NCI-H1417 (cell line): ENCODE measurements around the gene FER.
"Not testable (repeated sequence)": the region's sequence is repeated elsewhere in the genome, so short reads cannot be mapped to it uniquely, and the experiment has no call there.

Experiments used
- DNase-seq, 3 experiments: peaks; one replicate each; lab custom pipeline; 2025; lab: John Stamatoyannopoulos, UW

Gene FER

GRCh38 chr5:108966910-108967309 is 219.2 kb downstream of the FER start:
- DNase-seq, result no peak

- DNase-seq, result no peak
These were observed 226.9 kb downstream of the FER start for GRCh38 chr5:108974594-108974993.

GRCh38 chr5:108975697-108976096 is 228.0 kb downstream of the FER start:
- DNase-seq, result no peak

- DNase-seq, result no peak
These were observed 235.9 kb downstream of the FER start for GRCh38 chr5:108983461-108984092.

GRCh38 chr5:108989761-108990392 is 242.2 kb downstream of the FER start:
- DNase-seq, result no peak

GRCh38 chr5:108992396-108993085 is 244.8 kb downstream of the FER start:
- not testable (repeated sequence) for DNase-seq

- not testable (repeated sequence) for DNase-seq
These were observed 245.7 kb downstream of the FER start for GRCh38 chr5:108993440-108993839.

GRCh38 chr5:108997720-108998119 is 250.0 kb downstream of the FER start:
- DNase-seq, result no peak

- no peak for DNase-seq
These were observed 250.5 kb downstream of the FER start for GRCh38 chr5:108998216-108998615.

GRCh38 chr5:109003928-109004327 is 256.2 kb downstream of the FER start:
- DNase-seq, result no peak

GRCh38 chr5:109005297-109006009 is 257.8 kb downstream of the FER start:
- no peak for DNase-seq

- no peak for DNase-seq
These were observed 258.4 kb downstream of the FER start for GRCh38 chr5:109006129-109006528.

- peak in 1 of 3 experiments; percentile 3 for DNase-seq
These were observed 268.6 kb downstream of the FER start for GRCh38 chr5:109016300-109016699.

GRCh38 chr5:109022056-109022455 is 274.4 kb downstream of the FER start:
- DNase-seq, result no peak

- not testable (repeated sequence) for DNase-seq
These were observed 278.0 kb downstream of the FER start for GRCh38 chr5:109025729-109026128.

GRCh38 chr5:109027983-109028607 is 280.4 kb downstream of the FER start:
- DNase-seq, result no peak

- no peak for DNase-seq
These were observed 281.1 kb downstream of the FER start for GRCh38 chr5:109028608-109029299.

- DNase-seq, result no peak
These were observed 282.1 kb downstream of the FER start for GRCh38 chr5:109029847-109030246.

GRCh38 chr5:109030360-109031143 is 282.9 kb downstream of the FER start:
- no peak for DNase-seq

GRCh38 chr5:109034306-109034705 is 286.6 kb downstream of the FER start:
- DNase-seq, result no peak

- no peak for DNase-seq
These were observed 287.7 kb downstream of the FER start for GRCh38 chr5:109035436-109035835.
